Heart left ventricle (tissue), 16 donors: ENCODE measurements around the gene YES1. TPM values are rescaled to one million over a fixed set of nuclear protein-coding genes. Genes with fewer than 3 reads are reported as not detected.
A peak's percentile ranks its signal among the peaks of the same experiment; 100 is the strongest.

Experiments
- ATAC-seq, 4 donors: fragments of 200-7000 bp; cut with Tn5 transposase; one replicate each; pipeline ENCODE4 v1.9.1; 2020 to 2022; ENCODE audit warnings: moderate library complexity in 4 of 4, mild to moderate bottlenecking in 3 of 4, moderate number of reproducible peaks in 1 of 4
- DNase-seq, 5 donors: peaks; one replicate each; pipeline ENCODE4 v3.0.0-alpha.2; 2020
- H3K27ac ChIP-seq, 12 donors: fragments of 200-600 bp; sonication (generic) in 4 of 12; one replicate each; pipeline versions ENCODE4 v1.5.0 to v1.8.0; 2016 to 2022; ENCODE audit warnings: mild to moderate bottlenecking in 2 of 12
- H3K27me3 ChIP-seq, 9 donors: fragments of 200-600 bp; sonication (generic) in 2 of 9; one replicate each; pipeline versions ENCODE4 v1.5.1 to v1.8.0; 2016 to 2022; ENCODE audit warnings: mild to moderate bottlenecking in 3 of 9
- H3K36me3 ChIP-seq, 9 donors: fragments of 200-600 bp; sonication (generic) in 2 of 9; one replicate each; pipeline versions ENCODE4 v1.5.0 to v1.8.0; 2018 to 2022; ENCODE audit warnings: mild to moderate bottlenecking in 2 of 9
- H3K4me1 ChIP-seq, 12 donors: fragments of 200-600 bp; sonication (generic) in 4 of 12; one replicate each; pipeline versions ENCODE4 v1.5.0 to v1.8.0; 2016 to 2022; ENCODE audit warnings: mild to moderate bottlenecking in 3 of 12
- H3K4me3 ChIP-seq, 12 donors: fragments of 200-600 bp; sonication (generic) in 4 of 12; one replicate each; pipeline versions ENCODE4 v1.5.0 to v1.8.0; 2017 to 2022; ENCODE audit warnings: mild to moderate bottlenecking in 9 of 12, moderate library complexity in 4 of 12
- H3K9me3 ChIP-seq, 12 donors: fragments of 200-600 bp; sonication (generic) in 4 of 12; one replicate each; pipeline versions ENCODE4 v1.5.0 to v1.8.0; 2016 to 2022; ENCODE audit warnings: mild to moderate bottlenecking in 1 of 12
- POLR2A ChIP-seq, 2 donors: fragments of 450-650 bp; IDR thresholded peaks; one replicate each; pipeline ENCODE4 v1.6.1; 2017; ENCODE audit warnings: antibody characterized with exemption in 2 of 2, mild to moderate bottlenecking in 2 of 2, moderate library complexity in 2 of 2
- WGBS, 4 donors: extraction: QIAGEN DNeasy Blood & Tissue Kit in 2 of 4; methylation state at CpG; one replicate each; pipeline versions ENCODE4 v1.1.5 to v1.1.7; 2013 to 2018; 5-methylcytosine and 5-hydroxymethylcytosine counted together
- intact Hi-C, 10 donors: fragments of 100-400 bp; cut with DNase I; formaldehyde crosslinking; loops; one replicate each; pipeline versions ENCODE4 v1.11.1 to v1.14.2; 2022
- polyA plus RNA-seq, 2 donors: library from polyadenylated mRNA; stranded (reverse); fragments of 200-250 nt; gene quantifications; one replicate each; pipeline ENCODE4 v1.2.3, GENCODE V29; 2013
- total RNA-seq, 9 donors: library from RNA; depleted of rRNA in 2 of 9; stranded (reverse); fragments of >200 nt in 2 of 9; fragmentation: NEBNext Ultra II Directional in 3 of 9; extraction: Animal tissue kit (Norgen Biotek cat#: 25700) in 3 of 9; gene quantifications; one replicate each; pipeline versions ENCODE4 v1.1.0 to v1.2.4, GENCODE V29; 2016 to 2023
- TF ChIP-seq, protein P1 (sequence below), 12 donors: fragments of 200-600 bp; sonication (generic) in 4 of 12; IDR thresholded peaks; one replicate each; pipeline versions ENCODE4 v1.5.0 to v1.8.0; 2018 to 2022; ENCODE audit warnings: antibody characterized with exemption in 12 of 12, mild to moderate bottlenecking in 5 of 12
- donor health status: ischemic (EF 13 %, LVEDD 7.1; RV severe dilation, severe dysfunction).
- donor health status: healthy with polysubstance abuse.
- donor health status: DM: no; HTN: yes; CAD: no.
- donor health status: DM: no; HTN: no; CAD: no.
- donor health status: ischemic (EF 25% LVEDD 6.9; RV normal size, moderate dysfunction).
- donor health status: ischemic (EF 25% LVEDD 5.7; RV mildly dilated, moderate dysfunction).
- donor health status: healthy.
- donor health status: DM: yes; HTN: yes; CAD: no.
- donor health status: ischemic (EF 35%, LVEDD 5.7; RV mildly dilated, moderate dysfunction).
- donor health status: nonischemic (EF 11% LVEDD 7.7; RV severe dilation, severe dysfunction).
- donor health status: DM: yes; HTN: yes; CAD: no.
- donor health status: PGD.
- donor health status: ischemic (EF 29% LVEDD 5.4; RV normal size, mild dysfunction).
- donor health status: nonischemic (EF 23%, LVEDD 6.1; RV moderate dilation, normal function).

Gene YES1
- total and polyA plus RNA-seq, 11 donors: 7.1 to 50.2 (median 23.5) TPM

DNA sequence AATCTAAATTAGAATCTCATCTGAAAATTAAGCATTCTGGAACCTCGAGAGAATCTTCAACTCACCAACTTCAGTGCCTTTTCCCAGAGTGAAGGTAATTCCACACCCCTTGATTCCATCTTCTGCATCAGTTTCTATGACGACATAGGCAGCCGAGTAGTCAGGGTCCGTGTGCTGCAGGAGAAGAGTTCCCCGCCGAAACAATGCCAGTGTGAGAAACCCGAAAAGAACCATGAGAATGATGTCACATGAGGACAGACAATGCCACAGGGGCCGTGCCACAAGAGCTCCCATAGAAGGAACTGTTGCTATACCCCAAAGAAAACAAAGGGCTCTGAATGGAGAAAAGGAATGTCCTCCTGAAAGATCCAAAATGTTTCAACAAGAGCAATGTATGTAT, 105.6 kb downstream of the YES1 start:
- intact Hi-C loops: loop anchor here in 1 of 10 donors (10.0 kb wide), 1 partner anchor 82 kb away; no protein-coding TSS in a partner anchor
- H3K4me1 ChIP-seq: peaks cover 0 to 21% (median 11%) of the 10 kb centered on the region in 12 donors
- 90 to 93% (median 92%) methylated on average over 8 of the region's 8 CpGs for WGBS, 4 donors
- peaks cover 0 to 38% (median 16%) of the 10 kb centered on the region in 9 donors for H3K36me3 ChIP-seq
- ATAC-seq: no peak
- DNase-seq: no peak
- no peak overlapping the region for H3K27ac ChIP-seq
- no peak overlapping the region for H3K4me3 ChIP-seq
- TF ChIP-seq POLR2A (IDR thresholded peaks at IDR 0.05): no peak
- TF ChIP-seq, protein P1, sequence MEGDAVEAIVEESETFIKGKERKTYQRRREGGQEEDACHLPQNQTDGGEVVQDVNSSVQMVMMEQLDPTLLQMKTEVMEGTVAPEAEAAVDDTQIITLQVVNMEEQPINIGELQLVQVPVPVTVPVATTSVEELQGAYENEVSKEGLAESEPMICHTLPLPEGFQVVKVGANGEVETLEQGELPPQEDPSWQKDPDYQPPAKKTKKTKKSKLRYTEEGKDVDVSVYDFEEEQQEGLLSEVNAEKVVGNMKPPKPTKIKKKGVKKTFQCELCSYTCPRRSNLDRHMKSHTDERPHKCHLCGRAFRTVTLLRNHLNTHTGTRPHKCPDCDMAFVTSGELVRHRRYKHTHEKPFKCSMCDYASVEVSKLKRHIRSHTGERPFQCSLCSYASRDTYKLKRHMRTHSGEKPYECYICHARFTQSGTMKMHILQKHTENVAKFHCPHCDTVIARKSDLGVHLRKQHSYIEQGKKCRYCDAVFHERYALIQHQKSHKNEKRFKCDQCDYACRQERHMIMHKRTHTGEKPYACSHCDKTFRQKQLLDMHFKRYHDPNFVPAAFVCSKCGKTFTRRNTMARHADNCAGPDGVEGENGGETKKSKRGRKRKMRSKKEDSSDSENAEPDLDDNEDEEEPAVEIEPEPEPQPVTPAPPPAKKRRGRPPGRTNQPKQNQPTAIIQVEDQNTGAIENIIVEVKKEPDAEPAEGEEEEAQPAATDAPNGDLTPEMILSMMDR (IDR thresholded peaks at IDR 0.05): no peak
- H3K9me3 ChIP-seq: no peaks in the 10 kb centered on the region
- no peaks in the 10 kb centered on the region for H3K27me3 ChIP-seq

DNA sequence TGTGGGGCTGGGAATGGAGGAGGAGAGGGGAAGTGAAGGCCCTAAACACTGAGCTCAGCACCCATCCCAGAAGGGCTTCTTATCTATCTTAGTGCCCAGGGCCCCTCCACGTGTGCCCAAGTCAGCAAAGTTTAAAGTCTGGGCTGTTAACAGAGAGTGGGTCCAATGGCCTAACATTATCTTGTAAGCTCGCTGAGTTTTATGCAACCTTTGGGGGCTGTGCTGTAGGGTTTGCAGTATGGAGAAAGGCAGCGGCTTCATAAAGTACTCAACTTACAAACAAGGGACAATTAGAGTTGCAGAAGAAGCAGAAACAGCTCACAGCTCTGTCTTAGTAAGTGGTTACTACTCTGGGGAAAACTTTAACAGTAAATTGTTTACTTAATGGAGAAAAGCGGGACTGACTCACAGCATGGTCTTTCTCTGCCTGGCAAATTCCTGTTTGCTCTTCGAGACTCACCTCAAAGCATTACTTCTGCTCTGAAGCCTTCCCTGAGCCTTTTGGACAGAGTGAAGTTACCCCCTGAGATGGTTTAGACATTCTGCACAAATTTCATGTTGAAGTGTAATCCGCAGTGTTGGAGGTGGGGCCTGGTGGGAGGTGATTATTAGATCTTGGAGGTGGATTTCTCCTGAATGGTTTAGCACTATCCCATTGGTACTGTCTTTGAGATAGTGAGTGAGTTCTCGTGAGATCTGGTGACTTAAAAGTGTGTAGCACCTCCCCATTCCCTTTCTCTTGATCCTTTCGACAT, 108.7 kb downstream of the YES1 start:
- H3K4me3 ChIP-seq: no peak overlapping the region
- WGBS, 4 donors: 85 to 87% (median 86%) methylated on average over 8 of the region's 8 CpGs
- TF ChIP-seq, protein P1 (IDR thresholded peaks at IDR 0.05): no peak
- no peak for TF ChIP-seq POLR2A (IDR thresholded peaks at IDR 0.05)
- no peaks in the 10 kb centered on the region for H3K4me1 ChIP-seq
- peak in 1 of 4 donors; percentile 32 for ATAC-seq
- H3K27me3 ChIP-seq: no peaks in the 10 kb centered on the region
- DNase-seq: no peak
- peak overlapping the region in 1 of 12 donors; percentile 70 for H3K27ac ChIP-seq
- H3K9me3 ChIP-seq: no peaks in the 10 kb centered on the region
- intact Hi-C loops: loop anchor here in 1 of 10 donors (10.0 kb wide), 1 partner anchor 79 kb away; no protein-coding TSS in a partner anchor
- peaks cover 0 to 37% (median 24%) of the 10 kb centered on the region in 9 donors for H3K36me3 ChIP-seq

DNA sequence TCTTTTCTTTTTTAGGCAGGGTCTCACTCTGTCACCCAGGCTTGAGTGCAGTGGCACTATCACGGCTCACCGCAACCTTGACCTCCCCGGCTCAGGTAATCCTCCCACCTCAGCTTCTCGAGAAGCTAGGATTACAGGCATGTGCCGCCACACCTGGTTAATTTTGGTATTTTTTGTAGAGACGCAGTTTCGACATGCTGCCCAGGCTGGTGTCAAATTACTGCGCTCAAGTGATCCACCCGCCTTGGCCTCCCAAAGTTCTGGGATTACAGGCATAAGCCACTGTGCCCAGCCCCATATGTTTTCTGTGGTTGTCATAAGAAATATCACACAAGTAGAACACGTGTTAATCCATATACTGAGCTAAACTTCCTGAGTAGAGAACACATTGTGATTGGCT, 114.2 kb downstream of the YES1 start:
- TF ChIP-seq POLR2A (IDR thresholded peaks at IDR 0.05): no peak
- TF ChIP-seq, protein P1 (IDR thresholded peaks at IDR 0.05): no peak

DNA sequence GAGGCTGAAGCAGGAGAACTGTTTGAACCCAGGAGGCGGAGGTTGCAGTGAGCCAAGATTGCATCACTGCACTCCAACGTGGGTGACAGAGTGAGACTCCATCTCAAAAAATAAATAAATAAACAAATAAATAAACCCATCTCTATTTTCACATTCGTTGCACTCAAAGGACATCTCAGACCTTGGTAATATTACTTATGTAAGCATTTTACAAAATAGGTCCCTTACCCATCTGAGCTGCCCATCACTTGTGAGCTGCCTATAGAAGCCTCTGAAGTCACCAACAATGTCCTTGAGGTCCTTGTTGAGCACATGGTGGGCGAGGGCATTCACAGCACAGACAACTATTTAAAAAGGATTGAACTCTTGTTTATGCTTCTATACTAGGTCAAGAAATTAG, 115.0 kb downstream of the YES1 start:
- WGBS, 4 donors: 92 to 98% (median 97%) methylated on average over 4 of the region's 4 CpGs
- intact Hi-C loops: no loop called here

More for the DNA sequence above, 114.2 kb downstream of the YES1 start:
- Histone ChIP-seq H3K36me3 (peaks cover 0 to 30% (median 21%) of the 10 kb centered on the region in 9 donors), H3K27ac (no peak overlapping the region), H3K9me3 (no peaks in the 10 kb centered on the region), H3K27me3 (no peaks in the 10 kb centered on the region), H3K4me1 (peaks cover 0 to 6% (median 0%) of the 10 kb centered on the region in 12 donors), H3K4me3 (no peak overlapping the region)
- intact Hi-C loops: no loop called here
- no peak for ATAC-seq
- DNase-seq: no peak
- WGBS, 4 donors: 83 to 96% (median 89%) methylated on average over 10 of the region's 10 CpGs

More for the DNA sequence above, 115.0 kb downstream of the YES1 start:
- Histone ChIP-seq H3K27me3 (no peaks in the 10 kb centered on the region), H3K4me1 (peaks cover 0 to 6% (median 0%) of the 10 kb centered on the region in 12 donors), H3K9me3 (no peaks in the 10 kb centered on the region), H3K36me3 (peaks cover 0 to 38% (median 25%) of the 10 kb centered on the region in 9 donors), H3K27ac (no peak overlapping the region), H3K4me3 (no peak overlapping the region)
- ATAC-seq: no peak
- TF ChIP-seq, protein P1 (IDR thresholded peaks at IDR 0.05): no peak
- no peak for TF ChIP-seq POLR2A (IDR thresholded peaks at IDR 0.05)
- no peak for DNase-seq
